Activated gamma-delta T cell treated with anti-CD3 and anti-CD28 coated beads, Interleukin-2, amount 50 U/mL, for 16 hours (primary cell): ENCODE measurements around the gene CSRNP3.
"Not testable (repeated sequence)": the region's sequence is repeated elsewhere in the genome, so short reads cannot be mapped to it uniquely, and the experiment has no call there.

Source experiments
- DNase-seq: peaks from one replicate; pipeline ENCODE4 v3.0.0-alpha.2; 2020; ENCODE audit warnings: low read depth

The CSRNP3 gene

GRCh38 chr2:165634282-165634681 is 164.8 kb downstream of the CSRNP3 start:
- no peak for DNase-seq

- no peak for DNase-seq
Observed at GRCh38 chr2:165634855-165635254, 165.4 kb downstream of the CSRNP3 start.

GRCh38 chr2:165635532-165635931 is 166.0 kb downstream of the CSRNP3 start:
- DNase-seq, result no peak

- no peak for DNase-seq
Observed at GRCh38 chr2:165636959-165637358, 167.5 kb downstream of the CSRNP3 start.

GRCh38 chr2:165637396-165637795 is 167.9 kb downstream of the CSRNP3 start:
- no peak for DNase-seq

GRCh38 chr2:165639504-165639903 is 170.0 kb downstream of the CSRNP3 start:
- DNase-seq, result no peak

- DNase-seq, result no peak
Observed at GRCh38 chr2:165640247-165640929, 170.9 kb downstream of the CSRNP3 start.

GRCh38 chr2:165645930-165646831 is 176.7 kb downstream of the CSRNP3 start:
- no peak for DNase-seq

GRCh38 chr2:165647409-165647808 is 177.9 kb downstream of the CSRNP3 start:
- no peak for DNase-seq

GRCh38 chr2:165648801-165649200 is 179.3 kb downstream of the CSRNP3 start:
- no peak for DNase-seq

GRCh38 chr2:165651233-165651632 is 181.7 kb downstream of the CSRNP3 start:
- no peak for DNase-seq

- DNase-seq, result no peak
Observed at GRCh38 chr2:165655661-165656060, 186.2 kb downstream of the CSRNP3 start.

- DNase-seq, result no peak
Observed at GRCh38 chr2:165660361-165660760, 190.9 kb downstream of the CSRNP3 start.

GRCh38 chr2:165662720-165663119 is 193.2 kb downstream of the CSRNP3 start:
- DNase-seq, result no peak

GRCh38 chr2:165665614-165666013 is 196.1 kb downstream of the CSRNP3 start:
- no peak for DNase-seq

- DNase-seq, result not testable (repeated sequence)
Observed at GRCh38 chr2:165666073-165666472, 196.6 kb downstream of the CSRNP3 start.

- no peak for DNase-seq
Observed at GRCh38 chr2:165666605-165667004, 197.1 kb downstream of the CSRNP3 start.

GRCh38 chr2:165667375-165667774 is 197.9 kb downstream of the CSRNP3 start:
- no peak for DNase-seq

GRCh38 chr2:165674780-165675179 is 205.3 kb downstream of the CSRNP3 start:
- no peak for DNase-seq

GRCh38 chr2:165675551-165675968 is 206.1 kb downstream of the CSRNP3 start:
- DNase-seq, result no peak

GRCh38 chr2:165678882-165679281 is 209.4 kb downstream of the CSRNP3 start:
- DNase-seq, result no peak

GRCh38 chr2:165679621-165680020 is 210.1 kb downstream of the CSRNP3 start:
- DNase-seq, result no peak

GRCh38 chr2:165681841-165682240 is 212.3 kb downstream of the CSRNP3 start:
- no peak for DNase-seq
